Measurements from ENCODE around the gene SH2D4B. TPM values are rescaled to one million over a fixed set of nuclear protein-coding genes. Genes with fewer than 3 reads are reported as not detected.

The SH2D4B gene
- total and polyA plus RNA-seq, 8 donors, result 0.09 to 0.37 (median 0.20) TPM

DNA sequence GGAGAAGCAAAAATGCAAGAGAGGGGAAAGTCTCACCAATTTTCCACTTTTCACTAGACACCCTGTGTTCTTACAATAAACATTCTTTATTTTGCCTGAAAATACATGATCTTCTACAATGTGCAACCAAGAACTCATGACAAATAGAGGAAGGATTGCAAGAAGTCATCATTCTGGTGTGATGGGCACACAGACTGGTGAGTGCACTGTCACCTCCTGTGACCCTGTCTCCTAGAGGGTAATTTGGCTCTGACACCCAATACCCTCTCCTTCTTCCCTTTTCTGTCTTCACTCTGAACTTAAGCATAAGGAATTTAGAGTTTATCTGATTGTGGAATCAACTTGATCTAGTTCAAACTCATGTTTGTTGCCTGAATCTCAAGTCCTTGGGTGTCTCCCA, 153.7 kb downstream of the SH2D4B start:
- Histone ChIP-seq H3K9me3 (no peaks in the 10 kb centered on the region), H3K4me1 (no peaks in the 10 kb centered on the region), H3K36me3 (no peaks in the 10 kb centered on the region), H3K27ac (no peak overlapping the region), H3K27me3 (peaks cover 0 to 11% of the 10 kb centered on the region in 2 donors), H3K4me3 (no peak overlapping the region)
- ATAC-seq (no peak), DNase-seq (no peak)
- intact Hi-C loops (cut with DNase I), result no loop called here
- TF ChIP-seq, protein P1, sequence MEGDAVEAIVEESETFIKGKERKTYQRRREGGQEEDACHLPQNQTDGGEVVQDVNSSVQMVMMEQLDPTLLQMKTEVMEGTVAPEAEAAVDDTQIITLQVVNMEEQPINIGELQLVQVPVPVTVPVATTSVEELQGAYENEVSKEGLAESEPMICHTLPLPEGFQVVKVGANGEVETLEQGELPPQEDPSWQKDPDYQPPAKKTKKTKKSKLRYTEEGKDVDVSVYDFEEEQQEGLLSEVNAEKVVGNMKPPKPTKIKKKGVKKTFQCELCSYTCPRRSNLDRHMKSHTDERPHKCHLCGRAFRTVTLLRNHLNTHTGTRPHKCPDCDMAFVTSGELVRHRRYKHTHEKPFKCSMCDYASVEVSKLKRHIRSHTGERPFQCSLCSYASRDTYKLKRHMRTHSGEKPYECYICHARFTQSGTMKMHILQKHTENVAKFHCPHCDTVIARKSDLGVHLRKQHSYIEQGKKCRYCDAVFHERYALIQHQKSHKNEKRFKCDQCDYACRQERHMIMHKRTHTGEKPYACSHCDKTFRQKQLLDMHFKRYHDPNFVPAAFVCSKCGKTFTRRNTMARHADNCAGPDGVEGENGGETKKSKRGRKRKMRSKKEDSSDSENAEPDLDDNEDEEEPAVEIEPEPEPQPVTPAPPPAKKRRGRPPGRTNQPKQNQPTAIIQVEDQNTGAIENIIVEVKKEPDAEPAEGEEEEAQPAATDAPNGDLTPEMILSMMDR (IDR thresholded peaks at IDR 0.05), result no peak

GRCh38 chr10:80693565-80693964, 155.9 kb downstream of the SH2D4B start:
- DNase-seq (no peak), ATAC-seq (no peak)
- Histone ChIP-seq H3K4me1 (no peaks in the 10 kb centered on the region), H3K36me3 (no peaks in the 10 kb centered on the region), H3K4me3 (no peak overlapping the region), H3K27me3 (peaks cover 0 to 11% of the 10 kb centered on the region in 2 donors), H3K9me3 (no peaks in the 10 kb centered on the region), H3K27ac (no peak overlapping the region)
- TF ChIP-seq, protein P1 (IDR thresholded peaks at IDR 0.05), result no peak
- intact Hi-C loops (cut with DNase I), result no loop called here

DNA sequence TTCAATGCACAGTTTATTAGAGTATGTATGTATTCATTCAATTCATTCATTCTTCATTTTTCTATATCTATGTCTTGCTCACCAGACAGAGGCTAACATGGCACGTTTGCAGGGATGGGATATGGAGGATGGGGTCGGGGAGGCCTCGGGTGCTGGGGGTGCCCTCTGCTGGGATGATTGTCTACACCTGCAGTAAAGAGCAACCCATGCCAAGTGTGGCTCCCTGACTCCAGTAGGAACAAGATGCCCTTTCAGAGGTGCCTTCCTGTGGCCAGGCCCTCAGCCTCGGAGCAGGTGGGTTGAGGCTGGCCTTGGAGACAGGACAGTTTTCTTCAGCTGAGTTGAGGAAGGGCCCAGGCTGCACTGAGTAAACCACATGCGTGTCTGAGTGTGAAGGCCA, 157.2 kb downstream of the SH2D4B start:
- H3K27ac ChIP-seq, result no peak overlapping the region
- ATAC-seq (no peak), DNase-seq (no peak)
- H3K27me3 ChIP-seq, result peaks cover 0 to 11% of the 10 kb centered on the region in 2 donors
- intact Hi-C loops (cut with DNase I), result no loop called here
- no peaks in the 10 kb centered on the region for H3K4me1 ChIP-seq
- H3K36me3 ChIP-seq, result no peaks in the 10 kb centered on the region
- H3K9me3 ChIP-seq, result no peaks in the 10 kb centered on the region
- TF ChIP-seq, protein P1 (IDR thresholded peaks at IDR 0.05), result no peak
- no peak overlapping the region for H3K4me3 ChIP-seq

Other genes with a start within 250 kb of the SH2D4B start
- gene MAT1A, start 248.2 kb upstream of the SH2D4B start, total RNA-seq, result under 1 TPM; 0.38 to 0.76 TPM
- under 1 TPM; 0.33 to 0.78 (median 0.51) TPM for gene MAT1A, start 248.2 kb upstream of the SH2D4B start, polyA plus RNA-seq (ENCODE audit: insufficient read length in 6 of 6)
- gene DYDC1, start 181.1 kb upstream of the SH2D4B start, total RNA-seq, result under 1 TPM in 1 of 2 donors, not detected in 1; 0.50 TPM
- gene DYDC1, start 181.1 kb upstream of the SH2D4B start, polyA plus RNA-seq (ENCODE audit: insufficient read length in 6 of 6), result 1 to 10 TPM in 1 of 6 donors, under 1 TPM in 5; 0.22 to 1.6 (median 0.64) TPM
- gene DYDC2, start 181.1 kb upstream of the SH2D4B start, total RNA-seq, result 1 to 10 TPM in 1 of 2 donors, not detected in 1; 3.0 TPM
- 1 to 10 TPM in 5 of 6 donors, under 1 TPM in 1; 0.64 to 4.2 (median 2.9) TPM for gene DYDC2, start 181.1 kb upstream of the SH2D4B start, polyA plus RNA-seq (ENCODE audit: insufficient read length in 6 of 6)
- 10 to 100 TPM; 46.2 to 50.1 TPM for gene PRXL2A, start 129.4 kb upstream of the SH2D4B start, total RNA-seq
- 10 to 100 TPM; 74.5 to 96.9 (median 91.9) TPM for gene PRXL2A, start 129.4 kb upstream of the SH2D4B start, polyA plus RNA-seq (ENCODE audit: insufficient read length in 6 of 6)
- gene TSPAN14, start 83.6 kb upstream of the SH2D4B start, total RNA-seq, result 100 to 1,000 TPM; 116 to 158 TPM
- gene TSPAN14, start 83.6 kb upstream of the SH2D4B start, polyA plus RNA-seq (ENCODE audit: insufficient read length in 6 of 6), result 10 to 100 TPM; 76.4 to 95.7 (median 84.3) TPM

Measured in left lung (tissue), 10 donors.